NCI-H128 (cell line): ENCODE results near the gene RPS6KC1.
"Not testable (repeated sequence)": the region's sequence is repeated elsewhere in the genome, so short reads cannot be mapped to it uniquely, and the experiment has no call there.

Experiments used
- DNase-seq: peaks from one replicate; lab custom pipeline; 2025; ENCODE audit not compliant: unreplicated experiment; lab: John Stamatoyannopoulos, UW

RPS6KC1 gene

DNA sequence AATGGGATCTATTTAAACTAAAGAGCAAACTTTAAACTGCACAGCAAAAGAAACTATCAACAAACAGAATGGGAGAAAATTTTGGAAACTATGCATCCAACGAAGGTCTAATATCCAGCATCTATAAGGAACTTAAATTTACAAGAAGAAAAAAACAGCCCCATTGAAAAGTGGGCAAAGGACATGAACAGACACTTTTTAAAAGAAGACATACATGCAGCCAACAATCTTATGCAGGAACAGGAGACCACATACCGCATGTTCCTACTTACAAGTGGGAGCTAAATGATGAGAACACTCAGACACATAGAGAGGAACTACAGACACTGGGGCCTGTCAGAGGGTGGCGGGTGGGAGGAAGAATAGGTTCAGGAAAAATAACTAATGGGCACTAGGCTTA, 149.6 kb downstream of the RPS6KC1 start:
- DNase-seq: no peak

DNA sequence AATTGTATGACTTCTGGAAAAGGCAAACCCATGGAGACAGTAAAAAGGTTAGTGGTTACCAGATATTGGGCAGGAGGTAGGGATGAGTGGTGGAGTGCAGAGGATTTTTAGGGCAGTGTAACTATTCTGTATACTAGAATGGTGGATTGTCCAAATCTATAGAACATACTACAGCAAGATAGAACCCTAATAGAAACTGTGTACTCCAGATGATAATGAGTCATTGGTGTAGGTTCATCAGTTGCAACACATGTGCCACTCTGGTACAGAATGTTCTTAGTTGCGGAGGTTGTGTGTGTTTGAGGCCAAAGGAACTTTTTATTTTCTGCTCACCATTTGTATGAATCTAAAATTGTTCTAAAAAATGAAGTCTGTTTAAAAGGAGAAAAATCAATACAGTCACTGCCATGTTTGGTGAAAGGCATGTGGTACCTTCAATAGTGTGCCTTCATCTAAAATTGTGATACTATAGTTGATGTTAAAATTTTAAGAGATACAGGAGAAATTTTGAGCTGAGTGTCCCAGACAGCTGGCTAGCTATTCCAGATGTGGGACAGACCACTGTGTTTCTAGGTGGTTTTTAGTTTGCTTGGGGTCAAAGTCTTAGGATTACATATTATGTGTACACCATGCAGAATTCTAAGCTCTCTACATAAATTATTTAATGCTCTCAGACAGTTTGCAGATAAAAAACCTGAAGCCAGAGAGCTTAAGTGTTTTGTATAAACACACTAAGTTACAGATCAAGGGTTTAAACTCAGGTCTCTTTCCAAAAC, 150.5 kb downstream of the RPS6KC1 start:
- DNase-seq: no peak

DNA sequence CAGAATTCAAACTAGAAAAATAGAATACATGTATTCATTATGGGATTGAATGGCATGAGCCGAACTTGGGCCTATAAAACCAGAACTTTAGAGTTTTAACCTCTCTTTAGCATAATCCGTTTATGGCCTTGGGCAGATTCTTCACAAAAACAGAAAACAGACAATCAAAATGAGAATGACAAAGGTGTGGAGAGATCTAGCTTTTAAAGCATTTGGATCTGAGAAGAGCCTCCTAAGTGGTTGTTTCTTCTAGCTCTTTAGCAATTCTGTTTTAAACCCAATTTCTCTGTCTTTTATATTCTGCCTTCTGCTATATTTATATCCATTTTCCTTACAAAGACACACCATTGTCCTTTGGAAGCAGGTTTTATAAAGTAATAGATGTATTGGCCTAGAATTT, 160.2 kb downstream of the RPS6KC1 start:
- DNase-seq: no peak

DNA sequence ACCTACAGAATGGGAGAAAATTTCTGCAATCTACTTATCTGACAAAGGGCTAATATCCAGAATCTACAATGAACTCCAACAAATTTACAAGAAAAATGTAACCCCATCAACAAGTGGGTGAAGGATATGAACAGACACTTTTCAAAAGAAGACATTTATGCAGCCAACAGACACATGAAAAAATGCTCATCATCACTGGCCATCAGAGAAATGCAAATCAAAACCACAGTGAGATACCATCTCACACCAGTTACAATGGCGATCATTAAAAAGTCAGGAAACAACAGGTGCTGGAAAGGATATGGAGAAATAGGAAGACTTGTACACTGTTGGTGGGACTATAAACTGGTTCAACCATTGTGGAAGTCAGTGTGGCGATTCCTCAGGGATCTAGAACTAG, 168.0 kb downstream of the RPS6KC1 start:
- DNase-seq: not testable (repeated sequence)

DNA sequence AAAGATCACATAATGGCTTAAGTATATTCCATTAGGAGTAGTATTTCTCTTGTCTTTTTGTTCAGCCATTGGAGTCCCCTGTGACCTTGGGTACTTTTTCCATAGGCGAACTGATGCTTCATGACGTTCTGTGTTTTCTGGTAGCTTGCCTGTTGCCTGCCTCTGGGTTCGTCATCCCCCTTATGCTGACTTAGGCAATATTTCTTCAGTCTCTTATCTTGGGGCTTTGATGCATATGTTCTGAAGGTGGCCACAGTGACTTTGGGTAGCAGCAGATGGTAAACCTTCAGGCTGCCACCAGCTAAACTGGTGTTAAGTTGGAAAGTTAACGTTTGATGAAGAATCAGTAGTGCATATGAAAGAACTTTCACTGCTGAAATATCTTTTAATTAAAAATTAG, 170.2 kb downstream of the RPS6KC1 start:
- no peak for DNase-seq

DNA sequence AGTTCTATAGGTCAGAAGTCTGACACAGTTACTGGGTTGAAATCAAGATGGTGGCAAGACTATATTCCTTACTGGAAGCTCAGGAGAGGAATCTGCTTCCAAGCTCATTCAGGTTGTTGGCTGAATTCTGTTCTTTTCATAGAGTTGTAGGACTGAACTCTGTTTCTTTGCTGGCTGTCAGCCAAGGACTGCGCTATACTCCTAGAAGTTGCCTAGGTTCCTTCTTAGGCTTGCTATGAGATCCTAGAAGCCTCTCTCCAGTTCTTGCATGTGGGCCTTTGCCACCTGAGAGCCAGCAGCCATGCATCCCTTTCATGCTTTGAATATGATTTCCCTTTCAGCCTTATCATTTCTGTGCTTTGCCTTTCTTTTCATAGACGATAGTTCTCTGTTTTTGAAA, 176.4 kb downstream of the RPS6KC1 start:
- no peak for DNase-seq

DNA sequence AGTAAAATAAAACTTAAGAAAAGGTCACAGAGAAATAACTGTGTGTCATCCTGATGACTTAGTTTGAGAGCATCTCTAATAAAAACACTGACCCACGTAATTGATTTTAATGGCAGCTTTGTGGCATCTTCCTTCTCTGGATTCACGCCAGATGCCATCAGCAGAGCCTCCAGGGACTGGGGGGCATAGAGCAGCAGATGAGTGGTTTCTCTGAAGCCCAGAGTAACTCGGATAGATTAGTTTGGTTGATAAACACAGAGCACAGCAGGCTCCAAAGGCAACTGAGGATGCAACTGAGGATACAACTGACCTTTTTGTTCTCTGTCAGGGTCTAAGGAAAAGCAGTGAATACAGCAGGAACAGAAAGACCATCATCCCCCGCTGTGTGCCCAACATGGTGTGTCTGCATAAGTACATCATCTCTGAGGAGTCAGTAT, 180.8 kb downstream of the RPS6KC1 start:
- DNase-seq: no peak

DNA sequence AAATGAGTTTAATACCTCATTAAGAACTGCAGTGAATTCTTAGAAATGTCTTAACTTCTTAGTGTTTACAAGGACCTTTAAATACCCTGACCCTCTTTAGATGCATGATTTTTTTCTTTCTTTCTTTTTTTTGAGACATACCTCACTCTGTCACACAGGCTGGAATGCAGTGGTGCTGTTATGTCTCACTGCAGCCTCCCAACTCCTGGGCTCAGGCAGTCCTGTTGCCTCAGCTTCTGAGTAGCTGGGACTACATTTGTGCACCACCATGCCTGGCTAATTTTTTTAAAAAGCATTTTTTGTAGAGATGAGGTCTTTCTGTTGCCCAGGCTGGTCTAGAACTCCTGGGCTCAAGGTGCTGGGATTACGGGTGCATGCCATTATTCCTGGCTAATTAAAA, 191.8 kb downstream of the RPS6KC1 start:
- DNase-seq: no peak

DNA sequence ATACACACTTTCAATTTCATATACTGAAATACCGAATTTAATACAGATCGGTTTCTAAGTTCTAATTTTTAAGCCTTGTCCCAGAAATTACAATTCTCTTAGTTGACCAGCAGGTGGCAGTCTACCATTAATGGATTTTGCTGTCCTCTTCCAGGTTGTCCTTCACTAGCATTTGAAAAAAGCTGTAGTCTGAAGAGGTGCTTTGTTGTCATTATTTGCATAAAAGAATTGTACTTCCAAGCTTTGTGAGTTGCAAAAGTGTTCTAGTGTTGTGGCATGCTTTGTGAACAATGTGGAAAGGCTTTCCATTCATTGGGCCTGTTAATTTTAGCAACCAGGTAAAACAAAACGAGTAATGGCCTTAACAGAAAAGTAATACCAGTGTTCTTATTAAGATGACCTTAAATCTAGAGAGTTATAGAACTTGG, 193.6 kb downstream of the RPS6KC1 start:
- DNase-seq: peak; percentile 28

DNA sequence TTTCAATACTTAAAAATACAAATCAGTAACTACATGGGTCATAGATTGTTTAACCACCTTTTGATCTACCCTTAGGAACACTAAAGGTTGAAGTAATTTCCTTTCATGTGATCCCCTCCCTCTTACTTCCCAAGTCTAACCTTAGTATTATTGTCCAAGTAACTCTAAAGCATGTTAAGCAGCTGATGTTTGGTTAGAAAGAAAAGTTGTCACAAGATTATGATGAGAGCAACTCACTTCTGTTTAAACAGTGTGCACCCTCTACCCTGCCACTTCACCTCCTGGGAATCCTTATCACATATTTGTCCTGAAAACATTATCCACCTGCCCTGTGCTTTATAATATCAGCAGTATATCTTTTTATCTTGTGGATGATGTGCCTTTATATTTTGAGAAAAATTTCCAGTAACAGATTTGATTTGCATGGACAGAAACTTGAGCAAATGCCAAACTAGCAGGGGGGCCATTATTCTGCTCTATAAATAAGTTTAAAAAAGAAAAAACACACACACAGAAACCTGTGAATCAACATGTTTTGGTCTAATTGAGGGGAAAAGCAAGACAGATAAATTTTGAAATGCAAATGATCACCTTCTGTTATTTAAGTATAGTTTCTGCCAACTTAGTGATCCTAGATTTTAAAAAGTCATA, 194.3 kb downstream of the RPS6KC1 start:
- no peak for DNase-seq

DNA sequence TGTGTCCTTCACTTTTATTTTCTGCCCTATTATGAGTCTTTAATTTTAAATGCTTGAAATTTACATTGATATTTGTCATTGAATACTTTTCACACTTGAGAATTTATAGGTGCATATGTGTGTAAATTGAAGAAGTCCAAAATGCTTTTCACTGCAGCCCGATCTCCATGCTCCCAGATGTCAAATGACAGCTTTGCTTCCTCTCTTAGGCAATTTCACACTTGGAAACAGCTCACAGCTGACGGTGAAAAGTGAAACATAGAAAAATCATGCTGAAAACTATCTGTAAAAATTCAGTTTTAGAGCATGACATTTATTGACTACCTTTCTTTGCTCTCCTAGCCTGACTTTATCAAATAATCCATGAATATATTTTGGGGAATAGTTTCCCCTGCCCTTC, 196.0 kb downstream of the RPS6KC1 start:
- no peak for DNase-seq

DNA sequence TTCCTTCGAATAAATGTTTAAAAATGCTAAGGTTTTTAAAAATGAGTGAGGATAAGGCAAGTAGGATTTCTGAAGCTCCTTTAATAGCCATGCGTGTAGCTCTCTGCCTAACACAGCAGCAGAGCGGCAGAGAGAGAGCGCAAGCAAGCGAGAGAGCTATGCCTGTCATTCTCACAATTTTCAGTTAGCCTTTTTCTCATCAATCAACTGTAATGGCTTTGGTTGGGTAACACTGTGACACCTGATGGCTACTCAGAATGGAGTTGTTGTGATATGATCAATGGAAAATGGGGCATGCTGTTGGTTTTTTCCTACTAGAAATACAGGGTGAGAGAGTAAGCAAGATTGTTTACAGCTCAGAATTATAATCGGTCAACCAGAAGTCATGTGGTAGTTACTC, 198.4 kb downstream of the RPS6KC1 start:
- no peak for DNase-seq

DNA sequence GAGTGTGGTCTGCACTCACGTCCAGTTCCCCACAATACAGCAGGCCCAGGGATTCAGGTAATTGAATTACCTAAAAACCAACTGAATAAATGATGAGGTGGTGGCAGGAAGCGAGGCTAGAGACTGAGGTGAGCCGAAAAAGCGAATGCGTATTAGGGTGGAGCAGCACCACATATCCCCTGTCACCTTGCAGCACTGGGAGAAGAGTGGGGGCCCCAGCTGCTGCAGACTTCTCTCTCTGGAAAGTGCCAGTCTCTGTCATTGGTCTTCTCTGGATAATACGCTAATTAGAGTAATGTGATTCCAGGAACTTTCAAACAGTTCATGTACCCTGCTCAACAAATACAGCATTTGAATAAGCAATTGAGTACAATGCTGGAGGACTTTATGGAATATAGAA, 199.0 kb downstream of the RPS6KC1 start:
- DNase-seq: no peak

DNA sequence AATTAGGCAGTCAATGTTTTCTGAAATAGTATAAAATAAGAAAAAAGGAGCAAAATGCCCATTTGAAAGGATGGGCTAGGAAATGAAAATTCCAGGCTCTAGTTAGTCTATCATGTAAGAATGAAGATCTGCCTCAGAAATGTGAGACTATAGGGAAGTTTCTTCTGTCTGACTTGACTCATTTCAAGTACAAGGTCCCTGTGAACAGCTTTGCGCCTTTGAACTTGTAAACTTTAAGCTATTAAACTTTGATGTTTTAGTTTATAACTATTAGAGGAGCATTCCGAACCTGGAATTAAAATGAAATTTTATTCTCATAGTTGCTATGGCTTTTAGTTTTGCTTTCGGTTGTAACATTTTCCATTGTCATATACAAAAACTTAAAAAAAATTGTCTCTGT, 199.4 kb downstream of the RPS6KC1 start:
- no peak for DNase-seq

DNA sequence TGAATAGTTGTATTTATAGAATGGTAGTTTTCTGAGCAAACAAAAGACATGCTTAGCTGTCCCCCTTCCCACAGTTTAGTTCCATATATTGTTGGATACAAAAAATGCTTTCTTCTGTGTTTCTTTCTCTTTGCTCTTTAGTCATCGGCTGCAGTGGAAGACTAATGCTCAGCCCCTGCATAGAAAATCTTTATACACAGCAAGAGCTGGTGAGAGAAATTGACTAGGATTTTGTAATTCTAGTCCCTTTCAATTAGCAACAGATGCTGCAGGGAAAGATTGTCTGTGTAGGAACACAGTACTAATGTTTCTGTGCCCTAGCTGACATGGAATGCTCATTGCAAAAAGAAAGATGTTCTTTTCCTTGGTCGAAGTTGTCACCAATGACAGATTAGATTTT, 200.9 kb downstream of the RPS6KC1 start:
- DNase-seq: no peak

DNA sequence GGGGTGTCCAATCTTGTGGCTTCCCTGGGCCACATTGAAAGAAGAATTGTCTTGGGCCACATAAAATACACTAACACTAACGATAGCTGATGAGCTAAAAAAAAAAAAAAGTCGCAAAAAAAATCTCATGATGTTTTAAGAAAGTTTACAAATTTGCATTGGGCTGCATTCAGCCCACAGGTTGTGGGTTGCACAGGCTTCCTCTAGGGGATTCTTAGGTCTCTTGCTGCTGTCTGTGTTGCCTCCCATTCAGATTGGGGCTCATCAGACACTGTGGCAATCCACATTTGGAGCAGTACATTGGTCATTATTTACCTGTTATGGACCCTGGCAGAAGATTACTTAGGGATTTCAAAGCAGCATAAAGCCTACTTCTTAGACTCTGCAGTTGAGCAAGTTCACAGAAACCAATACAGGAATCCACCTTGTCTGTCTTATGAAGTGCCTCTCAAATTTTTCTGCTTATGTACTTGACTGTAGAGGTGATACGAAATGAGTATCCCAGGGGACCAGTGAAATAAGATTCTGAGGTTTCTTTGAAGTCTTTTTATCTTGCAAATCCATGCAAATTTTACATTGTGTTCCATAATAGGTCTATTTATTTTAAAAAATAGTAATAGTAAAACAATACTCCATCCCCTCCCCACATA, 205.5 kb downstream of the RPS6KC1 start:
- no peak for DNase-seq

DNA sequence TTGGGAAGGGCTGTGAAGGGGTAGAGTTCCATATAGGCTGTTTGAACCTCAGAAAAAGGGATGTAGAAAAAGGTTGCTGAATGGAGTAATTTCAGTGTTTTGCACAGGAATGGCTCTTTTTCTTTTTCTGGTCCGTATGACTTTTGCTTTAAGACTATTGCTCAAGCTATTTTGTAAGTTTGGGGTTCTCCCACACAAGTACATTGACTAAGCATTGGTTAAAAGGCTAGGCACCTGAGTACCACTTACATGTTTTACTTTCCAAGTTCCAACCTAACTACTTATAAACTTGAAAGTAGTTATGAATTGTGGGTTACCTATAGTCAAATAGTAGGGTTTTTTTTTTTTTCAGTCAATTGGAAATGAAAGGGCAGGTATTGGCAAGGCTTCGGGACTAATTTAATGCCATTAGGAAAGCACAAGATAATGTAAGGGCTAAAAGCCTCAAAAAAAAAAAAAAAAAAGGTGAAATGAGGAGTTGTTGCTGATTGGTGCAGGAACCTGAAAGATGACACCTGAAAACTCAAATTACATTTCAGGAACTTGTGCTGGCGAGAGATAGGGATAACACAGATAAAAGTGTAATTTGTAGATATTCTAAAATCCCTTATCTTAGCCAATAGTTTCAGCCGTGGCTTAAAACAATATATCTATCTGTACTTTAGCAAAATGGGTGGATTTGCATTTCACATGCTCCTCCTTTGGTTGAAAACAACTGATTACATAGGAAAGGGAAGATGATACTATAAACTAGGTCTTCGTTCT, 209.5 kb downstream of the RPS6KC1 start:
- DNase-seq: no peak

DNA sequence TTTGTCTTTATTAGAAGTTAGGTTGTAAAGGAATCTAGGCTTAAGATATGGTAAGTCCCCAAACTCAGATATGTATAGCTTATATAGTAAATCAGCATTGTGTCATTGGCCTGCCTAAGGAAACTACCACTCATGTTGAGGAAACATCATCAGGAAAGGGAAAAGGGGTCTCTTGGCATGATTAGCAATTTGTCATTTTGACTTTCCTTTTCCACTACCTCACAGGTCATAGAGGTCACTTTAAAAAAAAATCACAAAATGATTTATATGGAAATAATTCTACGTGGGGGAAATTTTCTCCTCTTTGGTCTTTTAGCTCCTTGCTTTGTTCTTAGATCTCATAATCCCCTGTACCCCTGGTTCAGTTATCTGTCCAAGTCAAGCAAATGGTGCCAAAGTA, 213.5 kb downstream of the RPS6KC1 start:
- no peak for DNase-seq

DNA sequence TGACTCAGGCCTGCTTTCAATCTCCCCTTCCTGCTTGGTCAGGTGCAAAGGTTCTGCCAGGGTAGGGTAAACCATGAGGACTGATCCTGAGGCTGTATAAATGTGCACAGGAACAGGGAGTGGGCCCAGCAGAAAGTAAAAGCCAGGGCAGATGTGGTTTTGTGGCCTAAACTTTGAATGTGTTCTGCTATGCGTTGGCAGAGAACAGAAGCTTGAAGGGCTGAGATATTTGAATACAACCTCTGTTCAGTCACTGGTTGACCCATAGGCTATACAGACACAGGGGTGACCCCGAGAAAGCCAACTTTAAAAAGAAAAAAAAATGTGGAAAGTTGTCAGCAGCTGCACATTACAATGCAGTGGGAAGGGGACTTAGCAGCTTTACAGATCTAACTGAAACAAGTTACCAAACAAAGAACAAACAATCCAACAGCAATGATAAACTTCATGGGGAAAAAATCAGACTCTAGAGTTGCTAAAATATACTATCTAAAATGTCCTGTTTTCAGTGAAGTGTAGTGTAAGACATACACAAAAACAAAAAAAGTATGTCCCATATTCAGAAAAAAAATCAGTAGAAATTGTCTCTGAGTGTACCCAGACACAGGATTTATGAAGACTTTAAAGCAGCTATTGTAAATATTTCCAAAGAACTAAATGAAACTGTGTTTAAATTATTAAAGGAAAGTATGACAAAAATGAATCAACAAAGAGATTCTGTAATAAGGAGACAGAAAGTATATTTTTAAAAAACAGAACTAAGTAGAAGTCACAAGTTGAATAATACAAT, 216.1 kb downstream of the RPS6KC1 start:
- no peak for DNase-seq

DNA sequence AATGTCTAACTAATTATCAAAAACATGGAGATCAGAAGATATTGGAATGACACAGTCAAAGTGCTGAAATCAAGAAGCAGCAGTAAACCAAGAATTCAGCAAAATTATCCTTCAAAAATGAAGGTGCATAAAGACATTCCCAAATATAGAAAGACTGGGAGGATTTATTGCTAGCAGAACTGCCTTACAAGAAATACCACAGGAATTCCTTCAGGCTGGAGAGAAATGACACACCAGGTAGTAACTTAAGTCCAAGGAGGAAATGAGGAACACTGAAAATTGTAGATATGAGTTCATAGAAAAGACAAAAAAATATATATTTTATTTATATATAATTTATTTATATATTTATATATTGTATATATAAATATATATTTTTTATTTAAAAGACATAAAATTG, 217.2 kb downstream of the RPS6KC1 start:
- no peak for DNase-seq

DNA sequence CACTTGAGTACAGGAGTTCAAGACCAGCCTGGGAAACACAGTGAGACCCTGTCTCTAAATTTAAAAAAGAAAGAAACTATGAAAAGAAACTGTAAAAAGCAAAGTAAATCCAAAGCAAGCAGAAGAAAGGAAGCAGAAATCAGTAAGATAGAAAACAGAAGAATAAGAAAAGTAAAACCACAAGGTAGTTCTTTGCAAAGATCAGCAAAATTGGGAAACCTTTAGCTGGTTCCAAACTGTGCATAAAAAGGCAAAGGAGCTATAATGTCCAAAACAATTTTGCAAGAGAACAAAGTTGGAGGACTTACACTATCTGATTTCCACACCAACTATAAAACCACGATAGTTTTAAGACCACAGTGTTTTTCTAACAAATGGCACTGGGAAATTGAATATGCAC, 218.8 kb downstream of the RPS6KC1 start:
- DNase-seq: no peak
